BE2C (cell line): ENCODE results near the gene ANKRD11.
A peak's percentile ranks its signal among the peaks of the same experiment; 100 is the strongest.

ENCODE experiments used
- DNase-seq: peaks from one replicate; pipeline ENCODE4 v3.0.0-alpha.2; 2020
- H3K27me3 ChIP-seq: fragments of 250-450 bp; sonication (Bioruptor Pico); 2 replicates; pipeline ENCODE4 v1.5.1; 2020; ENCODE audit warnings: mild to moderate bottlenecking
- H3K36me3 ChIP-seq: fragments of 250-450 bp; sonication (Bioruptor Pico); 2 replicates; pipeline ENCODE4 v1.5.1; 2020; ENCODE audit warnings: mild to moderate bottlenecking
- H3K4me1 ChIP-seq: fragments of 250-450 bp; sonication (Bioruptor Pico); 2 replicates; pipeline ENCODE4 v1.5.1; 2020
- H3K4me3 ChIP-seq: 2 replicates; pipeline ENCODE4 v1.5.1; 2011; ENCODE audit warnings: low read depth, low read length
- H3K9me3 ChIP-seq: fragments of 250-450 bp; sonication (Bioruptor Pico); 2 replicates; pipeline ENCODE4 v1.5.1; 2020
- CTCF ChIP-seq: IDR thresholded peaks from 2 replicates; pipeline ENCODE4 v1.5.1; 2012; ENCODE audit warnings: mild to moderate bottlenecking, low read depth, low read length

The ANKRD11 gene

GRCh38 chr16:89505204-89506112 is 15.1 kb upstream of the ANKRD11 start:
- Histone ChIP-seq H3K4me1 (no peaks in the 10 kb centered on the region), H3K36me3 (peaks cover under 1% of the 10 kb centered on the region), H3K9me3 (no peaks in the 10 kb centered on the region), H3K27me3 (no peaks in the 10 kb centered on the region), H3K4me3 (no peak overlapping the region)
- TF ChIP-seq CTCF = no peak
- peak; percentile 43 for DNase-seq

GRCh38 chr16:89504091-89504490 is 13.7 kb upstream of the ANKRD11 start:
- Histone ChIP-seq H3K4me3 (no peak overlapping the region), H3K27me3 (no peaks in the 10 kb centered on the region), H3K9me3 (no peaks in the 10 kb centered on the region), H3K4me1 (no peaks in the 10 kb centered on the region), H3K36me3 (no peaks in the 10 kb centered on the region)
- no peak for DNase-seq
- no peak for TF ChIP-seq CTCF

GRCh38 chr16:89502081-89502843 is 11.9 kb upstream of the ANKRD11 start:
- H3K4me1 ChIP-seq = no peaks in the 10 kb centered on the region
- no peaks in the 10 kb centered on the region for H3K36me3 ChIP-seq
- no peak overlapping the region for H3K4me3 ChIP-seq
- H3K9me3 ChIP-seq = no peaks in the 10 kb centered on the region
- no peak for DNase-seq
- TF ChIP-seq CTCF = no peak; the same call in 1 of the 2 replicates
- no peaks in the 10 kb centered on the region for H3K27me3 ChIP-seq

- TF ChIP-seq CTCF = no peak
- Histone ChIP-seq H3K27me3 (no peaks in the 10 kb centered on the region), H3K4me3 (no peak overlapping the region), H3K9me3 (no peaks in the 10 kb centered on the region), H3K4me1 (no peaks in the 10 kb centered on the region), H3K36me3 (no peaks in the 10 kb centered on the region)
- DNase-seq = no peak
These were observed 9.4 kb upstream of the ANKRD11 start for GRCh38 chr16:89499767-89500166.

- Histone ChIP-seq H3K4me1 (no peaks in the 10 kb centered on the region), H3K27me3 (no peaks in the 10 kb centered on the region), H3K36me3 (no peaks in the 10 kb centered on the region), H3K4me3 (no peak overlapping the region), H3K9me3 (no peaks in the 10 kb centered on the region)
- no peak for DNase-seq
- no peak for TF ChIP-seq CTCF
These were observed 8.5 kb upstream of the ANKRD11 start for GRCh38 chr16:89498839-89499238.
